Ishikawa (cell line): ENCODE data around the gene TIAM2.

Source experiments
- CEBPB ChIP-seq: IDR thresholded peaks from 2 replicates; pipeline ENCODE4 v1.6.1; 2012
- CREB1 ChIP-seq: IDR thresholded peaks from 2 replicates; pipeline ENCODE4 v1.6.1; 2012; ENCODE audit warnings: low read depth
- EGR1 ChIP-seq: IDR thresholded peaks from 2 replicates; pipeline ENCODE4 v1.6.1; 2012
- EP300 ChIP-seq: IDR thresholded peaks from 2 replicates; pipeline ENCODE4 v1.6.1; 2012; ENCODE audit warnings: borderline replicate concordance
- FOXM1 ChIP-seq: IDR thresholded peaks from 2 replicates; pipeline ENCODE4 v1.6.1; 2012; ENCODE audit warnings: low read depth, borderline replicate concordance
- NFIC ChIP-seq: IDR thresholded peaks from 2 replicates; pipeline ENCODE4 v1.6.1; 2012
- RAD21 ChIP-seq: IDR thresholded peaks from 2 replicates; pipeline ENCODE4 v1.6.1; 2012; ENCODE audit warnings: low read depth
- TAF1 ChIP-seq: IDR thresholded peaks from 2 replicates; pipeline ENCODE4 v1.6.1; 2012; ENCODE audit warnings: low read depth, mild to moderate bottlenecking
- TCF12 ChIP-seq: IDR thresholded peaks from 2 replicates; pipeline ENCODE4 v1.6.1; 2012; ENCODE audit warnings: low read depth
- TEAD4 ChIP-seq: IDR thresholded peaks from 2 replicates; pipeline ENCODE4 v1.6.1; 2012
- YY1 ChIP-seq: IDR thresholded peaks from 2 replicates; pipeline ENCODE4 v1.6.1; 2012; ENCODE audit warnings: low read depth
- ZBTB7A ChIP-seq: IDR thresholded peaks from 2 replicates; pipeline ENCODE4 v1.6.1; 2012; ENCODE audit warnings: low read depth
- TF ChIP-seq, protein P1 (sequence below): IDR thresholded peaks from 2 replicates; pipeline ENCODE4 v1.6.1; 2012
- TF ChIP-seq, protein P2 (sequence below): IDR thresholded peaks from 2 replicates; pipeline ENCODE4 v1.6.1; 2012
- TF ChIP-seq, protein P3 (sequence below): IDR thresholded peaks from 2 replicates; pipeline ENCODE4 v1.6.1; 2012; ENCODE audit warnings: low read depth, mild to moderate bottlenecking

The TIAM2 gene

DNA sequence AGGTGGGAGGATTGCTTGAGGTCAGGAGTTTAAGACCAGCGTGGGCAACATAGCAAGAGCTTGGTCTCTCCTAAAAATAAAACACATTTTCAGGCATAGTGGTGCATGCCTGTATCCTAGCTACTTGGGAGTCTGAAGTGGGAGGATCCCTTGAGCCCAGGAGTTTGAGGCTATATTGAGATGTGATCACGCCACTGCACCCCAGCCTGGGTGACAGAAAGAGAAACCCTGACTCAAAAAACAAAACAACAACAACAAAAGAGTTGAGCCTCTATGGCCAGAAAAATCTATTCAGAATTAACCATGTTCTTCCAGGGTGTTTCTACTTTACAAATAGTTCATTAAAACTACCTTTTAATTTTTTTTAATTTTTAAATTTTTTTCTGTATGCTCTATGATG, 60.6 kb downstream of the TIAM2 start:
- TF ChIP-seq CREB1 (no peak), TEAD4 (no peak), ZBTB7A (no peak), YY1 (no peak), TAF1 (no peak), NFIC (no peak), TCF12 (no peak)
- TF ChIP-seq, protein P1, sequence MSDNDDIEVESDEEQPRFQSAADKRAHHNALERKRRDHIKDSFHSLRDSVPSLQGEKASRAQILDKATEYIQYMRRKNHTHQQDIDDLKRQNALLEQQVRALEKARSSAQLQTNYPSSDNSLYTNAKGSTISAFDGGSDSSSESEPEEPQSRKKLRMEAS, result no peak

DNA sequence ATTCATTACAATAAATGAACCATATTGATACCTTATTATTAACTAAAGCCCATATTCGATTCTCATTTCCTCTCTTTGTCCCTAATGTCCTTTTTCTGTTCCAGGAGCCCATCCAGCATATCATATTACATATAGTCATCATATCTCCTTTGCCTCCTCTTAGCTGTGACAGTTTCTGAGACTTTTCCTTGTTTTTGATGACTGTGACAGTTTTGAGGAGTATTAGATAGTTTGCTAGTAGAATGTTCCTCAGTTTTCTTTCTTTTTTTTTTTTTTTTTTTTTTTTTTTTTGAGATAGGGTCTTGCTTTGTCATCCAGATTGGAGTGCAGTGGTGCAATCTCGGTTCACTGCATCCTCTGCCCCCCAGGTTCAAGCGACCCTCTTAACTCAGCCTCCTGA, 61.6 kb downstream of the TIAM2 start:
- TF ChIP-seq, protein P2, sequence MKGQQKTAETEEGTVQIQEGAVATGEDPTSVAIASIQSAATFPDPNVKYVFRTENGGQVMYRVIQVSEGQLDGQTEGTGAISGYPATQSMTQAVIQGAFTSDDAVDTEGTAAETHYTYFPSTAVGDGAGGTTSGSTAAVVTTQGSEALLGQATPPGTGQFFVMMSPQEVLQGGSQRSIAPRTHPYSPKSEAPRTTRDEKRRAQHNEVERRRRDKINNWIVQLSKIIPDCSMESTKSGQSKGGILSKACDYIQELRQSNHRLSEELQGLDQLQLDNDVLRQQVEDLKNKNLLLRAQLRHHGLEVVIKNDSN, result no peak
- TF ChIP-seq, protein P3, sequence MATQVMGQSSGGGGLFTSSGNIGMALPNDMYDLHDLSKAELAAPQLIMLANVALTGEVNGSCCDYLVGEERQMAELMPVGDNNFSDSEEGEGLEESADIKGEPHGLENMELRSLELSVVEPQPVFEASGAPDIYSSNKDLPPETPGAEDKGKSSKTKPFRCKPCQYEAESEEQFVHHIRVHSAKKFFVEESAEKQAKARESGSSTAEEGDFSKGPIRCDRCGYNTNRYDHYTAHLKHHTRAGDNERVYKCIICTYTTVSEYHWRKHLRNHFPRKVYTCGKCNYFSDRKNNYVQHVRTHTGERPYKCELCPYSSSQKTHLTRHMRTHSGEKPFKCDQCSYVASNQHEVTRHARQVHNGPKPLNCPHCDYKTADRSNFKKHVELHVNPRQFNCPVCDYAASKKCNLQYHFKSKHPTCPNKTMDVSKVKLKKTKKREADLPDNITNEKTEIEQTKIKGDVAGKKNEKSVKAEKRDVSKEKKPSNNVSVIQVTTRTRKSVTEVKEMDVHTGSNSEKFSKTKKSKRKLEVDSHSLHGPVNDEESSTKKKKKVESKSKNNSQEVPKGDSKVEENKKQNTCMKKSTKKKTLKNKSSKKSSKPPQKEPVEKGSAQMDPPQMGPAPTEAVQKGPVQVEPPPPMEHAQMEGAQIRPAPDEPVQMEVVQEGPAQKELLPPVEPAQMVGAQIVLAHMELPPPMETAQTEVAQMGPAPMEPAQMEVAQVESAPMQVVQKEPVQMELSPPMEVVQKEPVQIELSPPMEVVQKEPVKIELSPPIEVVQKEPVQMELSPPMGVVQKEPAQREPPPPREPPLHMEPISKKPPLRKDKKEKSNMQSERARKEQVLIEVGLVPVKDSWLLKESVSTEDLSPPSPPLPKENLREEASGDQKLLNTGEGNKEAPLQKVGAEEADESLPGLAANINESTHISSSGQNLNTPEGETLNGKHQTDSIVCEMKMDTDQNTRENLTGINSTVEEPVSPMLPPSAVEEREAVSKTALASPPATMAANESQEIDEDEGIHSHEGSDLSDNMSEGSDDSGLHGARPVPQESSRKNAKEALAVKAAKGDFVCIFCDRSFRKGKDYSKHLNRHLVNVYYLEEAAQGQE, result no peak
- TF ChIP-seq, protein P1, result no peak
- no peak for TF ChIP-seq ZBTB7A
- no peak for TF ChIP-seq EGR1
- no peak for TF ChIP-seq FOXM1
- TF ChIP-seq NFIC, result no peak
- no peak for TF ChIP-seq TAF1
- TF ChIP-seq CREB1, result no peak
- TF ChIP-seq RAD21, result no peak
- TF ChIP-seq YY1, result no peak
- no peak for TF ChIP-seq EP300
- TF ChIP-seq CEBPB, result no peak
- TF ChIP-seq TEAD4, result no peak

DNA sequence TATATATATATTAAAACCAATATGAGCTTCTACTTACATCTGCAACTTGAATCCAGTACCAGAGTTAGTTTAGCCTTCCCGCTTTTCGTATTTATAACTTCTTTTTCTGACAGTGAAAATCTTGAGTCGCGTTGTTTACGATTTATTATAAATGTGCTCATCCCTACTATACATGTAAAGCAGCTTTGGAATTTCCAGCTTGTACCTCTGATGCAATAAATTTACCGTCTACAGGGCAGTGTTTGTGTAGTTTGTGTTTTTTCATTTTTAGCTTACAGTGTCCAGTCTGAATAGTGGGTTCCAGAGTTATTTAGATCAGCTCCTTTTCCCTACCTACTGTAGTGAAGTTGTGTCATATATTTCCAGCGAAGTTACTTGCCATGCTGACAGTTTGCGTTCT, 66.3 kb downstream of the TIAM2 start:
- TF ChIP-seq NFIC (no peak), EGR1 (no peak), RAD21 (no peak), CEBPB (no peak), CREB1 (no peak), FOXM1 (no peak), EP300 (no peak), TEAD4 (no peak), YY1 (no peak), TCF12 (no peak), ZBTB7A (no peak), TAF1 (no peak)
- TF ChIP-seq, protein P3, result no peak
- TF ChIP-seq, protein P1, result no peak
- TF ChIP-seq, protein P2, result no peak

DNA sequence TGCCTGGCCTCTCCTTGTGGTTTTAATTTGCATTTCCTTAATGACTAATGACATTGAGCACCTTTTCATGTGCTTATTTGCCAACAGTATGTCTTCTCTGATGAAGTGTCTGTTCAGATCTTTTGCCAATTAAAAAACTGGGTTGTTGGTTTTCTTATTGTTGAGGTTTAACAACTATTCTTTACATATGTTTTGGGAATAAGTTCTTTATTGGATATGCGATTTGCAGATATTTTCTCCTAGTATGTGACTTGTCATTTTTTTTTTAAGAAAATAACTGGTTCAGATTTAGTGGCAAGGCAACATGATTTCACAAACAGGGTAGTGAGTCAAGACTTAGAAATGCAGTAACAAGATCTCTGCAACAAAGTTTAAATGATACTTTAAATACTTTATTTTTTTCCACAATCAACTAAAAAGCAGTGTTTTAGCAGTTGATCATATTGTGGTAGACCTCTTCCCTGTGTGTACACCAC, 67.8 kb downstream of the TIAM2 start:
- TF ChIP-seq EGR1, result no peak
- TF ChIP-seq, protein P2, result no peak
- TF ChIP-seq FOXM1, result no peak
- TF ChIP-seq RAD21, result no peak
- no peak for TF ChIP-seq TCF12
- TF ChIP-seq ZBTB7A, result no peak
- TF ChIP-seq CEBPB, result no peak
- no peak for TF ChIP-seq TAF1
- TF ChIP-seq, protein P3, result no peak
- TF ChIP-seq CREB1, result no peak
- no peak for TF ChIP-seq TEAD4
- TF ChIP-seq, protein P1, result no peak
- TF ChIP-seq EP300, result no peak
- no peak for TF ChIP-seq NFIC
- no peak for TF ChIP-seq YY1
